Stimulated activated CD4-positive, alpha-beta T cell treated with anti-CD3 and anti-CD28 coated beads, Interleukin-2, amount 100 ng/mL, for 4 hours (primary cell): Measurements from ENCODE around the gene CHI3L1.

ENCODE experiments used
- DNase-seq: peaks from one replicate; pipeline ENCODE4 v3.0.0-alpha.2; 2020; ENCODE audit warnings: low read depth

CHI3L1 gene

DNA sequence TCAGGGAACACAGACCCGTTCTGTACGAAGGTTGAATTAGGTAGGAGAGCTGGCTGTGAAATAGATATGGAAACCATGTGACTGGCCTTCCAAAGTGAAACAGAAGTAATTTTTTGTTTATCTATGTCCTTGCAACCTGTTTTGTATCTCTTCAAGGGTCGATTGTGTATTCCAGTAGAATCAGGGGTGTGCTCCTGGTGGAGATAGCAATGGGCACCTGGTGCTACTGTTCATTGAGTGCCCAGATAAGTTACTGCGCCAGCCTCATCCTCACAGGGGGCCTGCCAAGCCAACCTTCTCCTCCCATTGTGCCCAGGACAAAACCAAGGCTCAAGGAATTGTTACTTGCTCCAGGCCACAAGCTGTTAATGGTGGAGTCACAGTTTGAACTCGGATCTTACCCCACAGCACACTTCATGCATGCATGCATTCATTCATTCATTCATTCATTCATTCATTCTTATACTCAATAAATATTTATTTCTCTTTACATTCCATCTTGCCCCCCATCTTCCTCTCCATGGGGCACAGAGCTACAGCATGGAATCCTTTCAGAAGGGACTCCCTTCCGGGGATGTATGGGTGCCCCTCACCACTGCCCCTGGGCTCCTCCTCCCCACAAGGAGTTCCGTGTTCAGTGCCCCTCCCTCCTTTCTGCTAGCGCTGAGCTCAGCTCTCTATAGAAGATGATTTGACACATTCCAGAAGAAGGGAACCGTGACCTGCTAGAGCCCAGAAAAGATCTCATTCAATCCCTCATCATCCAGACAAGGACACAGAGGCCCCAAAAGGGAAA lies 34.9 kb downstream of the CHI3L1 start:
- no peak for DNase-seq

- DNase-seq: no peak
These were observed 35.8 kb downstream of the CHI3L1 start for GRCh38 chr1:203150511-203151297.

GRCh38 chr1:203149188-203149840 lies 37.2 kb downstream of the CHI3L1 start:
- no peak for DNase-seq

DNA sequence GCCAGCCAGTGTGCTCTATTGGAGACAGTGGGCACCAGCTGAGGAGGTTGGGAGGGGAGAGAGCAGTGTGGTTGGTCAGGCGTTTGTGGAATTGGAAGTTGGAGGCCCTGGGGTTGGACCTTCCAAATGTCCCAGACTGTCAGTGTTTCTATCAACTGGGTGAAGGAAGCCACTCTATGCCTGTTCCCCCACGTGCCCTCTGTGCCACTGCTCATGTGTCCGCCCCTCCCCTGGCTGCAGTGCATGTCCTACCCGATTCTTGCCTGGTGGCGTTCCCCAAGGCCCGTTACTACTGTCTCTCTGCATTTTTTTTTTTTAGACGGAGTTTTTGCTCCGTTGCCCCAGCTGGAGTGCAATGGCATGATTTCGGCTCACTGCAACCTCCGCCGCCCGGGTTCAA lies 37.9 kb downstream of the CHI3L1 start:
- no peak for DNase-seq

GRCh38 chr1:203148127-203148526 lies 38.4 kb downstream of the CHI3L1 start:
- no peak for DNase-seq

GRCh38 chr1:203147376-203147775 lies 39.1 kb downstream of the CHI3L1 start:
- no peak for DNase-seq

DNA sequence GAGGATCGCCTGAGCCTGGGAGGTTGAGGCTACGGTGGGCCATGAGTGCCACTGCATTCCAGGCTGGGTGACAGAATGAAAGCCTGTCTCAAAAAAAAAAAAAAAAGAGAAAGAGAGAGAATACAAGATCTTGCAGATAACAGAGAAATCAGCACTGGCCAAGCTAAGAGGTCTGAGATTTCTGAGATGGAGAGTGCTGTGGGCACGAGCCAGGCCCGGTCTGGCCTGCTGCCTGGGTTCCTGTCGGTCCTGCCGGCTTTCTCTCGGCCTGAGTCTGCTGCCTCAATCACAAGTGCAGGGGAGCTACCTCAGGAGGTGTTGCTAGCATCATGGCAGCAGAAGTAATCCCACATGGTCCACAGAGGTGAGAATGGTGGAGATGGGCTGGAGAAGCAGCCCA lies 40.0 kb downstream of the CHI3L1 start:
- DNase-seq: no peak

DNA sequence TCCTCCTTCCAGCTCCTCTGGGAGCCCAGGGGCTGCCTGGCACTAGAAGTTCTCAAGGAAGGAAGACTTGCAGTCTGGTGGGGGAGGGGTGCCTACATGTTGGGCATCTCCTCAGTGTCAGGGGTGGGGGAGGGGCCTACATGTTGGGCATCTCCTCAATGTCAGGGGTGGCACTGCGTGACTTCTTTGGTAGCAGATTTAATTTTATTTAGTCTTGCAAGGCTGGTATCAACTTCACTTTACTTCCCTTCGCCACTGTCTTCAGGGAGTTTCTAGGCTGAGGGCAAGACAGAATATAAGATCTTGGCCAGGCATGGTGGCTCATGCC lies 40.5 kb downstream of the CHI3L1 start:
- no peak for DNase-seq

- DNase-seq: no peak
These were observed 41.0 kb downstream of the CHI3L1 start for GRCh38 chr1:203145321-203146041.

DNA sequence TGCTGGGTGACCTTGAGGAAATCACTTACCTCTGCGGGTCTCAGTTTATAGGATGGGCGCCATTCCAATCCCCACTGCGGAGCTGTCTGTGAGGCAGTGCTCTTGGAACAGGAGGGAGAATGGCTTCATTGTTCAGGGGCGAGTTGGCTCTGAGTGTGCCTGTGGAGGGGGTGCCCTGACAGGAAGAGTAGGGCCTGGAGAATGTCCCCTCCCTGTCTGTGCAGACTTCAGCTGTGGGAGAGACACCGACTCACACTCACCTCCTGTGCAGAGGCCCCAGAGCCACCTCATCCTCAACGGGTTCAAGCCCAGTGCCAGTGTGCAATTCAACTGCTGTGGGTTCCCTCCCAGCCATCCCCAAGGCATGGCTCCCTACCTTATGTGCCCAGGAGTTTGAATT lies 41.8 kb downstream of the CHI3L1 start:
- no peak for DNase-seq

GRCh38 chr1:203143641-203144040 lies 42.9 kb downstream of the CHI3L1 start:
- no peak for DNase-seq

DNA sequence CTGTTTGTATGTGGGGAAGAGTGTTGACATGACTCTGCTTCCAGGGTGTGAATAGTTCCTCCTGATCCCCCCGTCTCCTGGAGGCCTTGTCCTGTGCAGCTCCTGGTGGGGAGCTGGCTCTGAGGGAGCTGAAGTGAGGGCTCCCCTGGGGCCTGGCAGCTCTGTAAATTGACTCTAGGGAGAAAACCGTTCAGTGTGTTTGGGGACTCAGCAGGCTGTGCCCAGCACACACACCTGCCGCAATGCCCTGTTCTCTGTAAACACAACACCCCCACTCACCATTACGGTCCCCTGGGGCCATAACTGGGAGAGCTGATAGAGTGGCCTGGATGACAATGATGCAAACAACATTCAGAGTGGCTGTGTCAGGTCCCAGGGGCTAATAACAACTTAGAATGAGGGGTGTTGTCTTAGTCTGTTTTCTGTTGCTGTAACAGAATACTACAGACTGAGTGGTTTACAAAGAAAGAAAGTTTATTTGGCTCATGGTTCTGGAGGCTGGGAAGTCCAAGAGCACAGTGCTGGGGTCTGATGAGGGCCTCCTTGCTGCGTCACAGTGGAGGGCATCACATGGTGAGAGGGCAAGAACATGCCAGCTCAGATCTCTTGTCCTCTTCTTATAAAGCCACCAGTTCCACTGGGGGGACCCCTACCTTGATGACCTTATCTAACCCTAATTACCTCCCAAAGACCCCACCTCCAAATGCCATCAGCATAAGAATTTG lies 43.7 kb downstream of the CHI3L1 start:
- no peak for DNase-seq

- DNase-seq: no peak
These were observed 44.4 kb downstream of the CHI3L1 start for GRCh38 chr1:203142124-203142523.

GRCh38 chr1:203140743-203141520 lies 45.6 kb downstream of the CHI3L1 start:
- no peak for DNase-seq

GRCh38 chr1:203139976-203140475 lies 46.5 kb downstream of the CHI3L1 start:
- DNase-seq: no peak

DNA sequence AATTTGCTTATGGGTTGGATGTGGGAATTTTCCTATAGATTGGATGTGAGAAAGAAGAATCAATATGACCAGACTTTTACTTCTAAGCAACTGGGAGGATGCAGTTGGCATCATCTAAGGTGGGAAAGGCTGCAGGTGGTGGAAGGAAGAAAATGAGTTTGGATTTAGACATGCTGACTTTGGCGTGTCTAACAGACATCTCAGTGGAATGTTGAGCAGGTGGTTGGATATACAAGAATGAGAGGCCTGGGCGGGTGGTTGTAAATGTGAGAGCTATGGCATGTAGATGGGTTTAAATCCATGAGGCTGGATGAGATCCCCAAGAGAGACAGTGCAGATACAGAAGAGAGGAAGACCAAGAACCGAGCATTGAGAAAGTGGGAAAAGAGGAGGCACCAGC lies 48.4 kb downstream of the CHI3L1 start:
- DNase-seq: no peak

DNA sequence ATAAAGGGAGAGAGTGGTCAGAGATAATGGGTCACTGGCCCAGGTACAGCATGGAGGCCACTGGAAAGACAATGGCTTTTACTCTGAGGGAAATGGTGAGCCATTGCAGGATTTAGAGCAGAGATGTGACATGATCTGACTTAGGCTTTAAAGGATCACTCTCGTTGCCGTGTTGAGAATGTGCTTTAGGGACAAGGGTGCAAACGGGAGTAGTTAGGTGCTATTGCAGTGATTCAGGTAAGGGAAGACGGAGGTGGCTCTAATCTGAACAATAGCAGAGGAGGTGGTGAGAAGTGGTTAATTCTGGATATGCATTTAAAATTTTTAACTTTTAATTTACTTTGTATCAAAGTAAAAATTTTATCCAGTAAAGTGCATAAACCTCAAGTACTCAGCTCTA lies 49.2 kb downstream of the CHI3L1 start:
- no peak for DNase-seq

- no peak for DNase-seq
These were observed 50.0 kb downstream of the CHI3L1 start for GRCh38 chr1:203136409-203137042.

DNA sequence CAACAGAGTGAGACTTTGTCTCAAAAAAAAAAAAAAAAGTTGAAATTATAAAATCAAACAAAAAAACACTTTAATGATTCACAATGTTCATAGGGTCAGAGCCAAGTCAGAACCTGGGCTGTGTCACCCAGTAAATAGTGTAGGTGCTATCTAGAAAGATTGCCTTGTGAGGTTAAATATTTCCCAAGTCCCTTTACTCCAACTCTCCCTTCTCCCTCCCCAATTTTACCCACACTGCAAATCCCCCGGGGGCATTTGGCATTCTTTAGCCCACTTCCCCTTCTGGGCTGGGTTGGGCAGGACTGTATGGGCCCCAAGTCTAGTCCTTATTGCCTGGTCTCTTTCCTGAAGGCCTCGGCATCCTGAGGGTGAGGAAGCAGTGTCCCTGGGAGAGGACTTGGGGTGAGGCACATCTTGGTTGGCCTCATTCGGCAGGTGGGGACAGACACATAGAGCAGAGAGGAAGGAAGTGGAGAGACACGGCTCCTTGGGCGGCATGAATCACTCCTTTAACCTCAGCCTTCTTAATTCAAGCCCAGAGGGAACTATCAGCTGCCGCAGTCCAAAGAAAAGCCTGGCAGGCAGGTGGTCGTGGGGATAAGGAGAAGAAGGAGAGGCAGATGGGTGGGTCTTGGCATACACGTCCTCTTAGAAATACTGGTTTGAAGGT lies 50.7 kb downstream of the CHI3L1 start:
- DNase-seq: no peak
